OCI-M1 (cell line): ENCODE measurements around the gene SLC5A9.
A peak's percentile ranks its signal among the peaks of the same experiment; 100 is the strongest.
"Not testable (repeated sequence)": the region's sequence is repeated elsewhere in the genome, so short reads cannot be mapped to it uniquely, and the experiment has no call there.

ENCODE experiments used
- DNase-seq: peaks from one replicate; lab custom pipeline; 2025; lab: John Stamatoyannopoulos, UW

SLC5A9 gene

DNA sequence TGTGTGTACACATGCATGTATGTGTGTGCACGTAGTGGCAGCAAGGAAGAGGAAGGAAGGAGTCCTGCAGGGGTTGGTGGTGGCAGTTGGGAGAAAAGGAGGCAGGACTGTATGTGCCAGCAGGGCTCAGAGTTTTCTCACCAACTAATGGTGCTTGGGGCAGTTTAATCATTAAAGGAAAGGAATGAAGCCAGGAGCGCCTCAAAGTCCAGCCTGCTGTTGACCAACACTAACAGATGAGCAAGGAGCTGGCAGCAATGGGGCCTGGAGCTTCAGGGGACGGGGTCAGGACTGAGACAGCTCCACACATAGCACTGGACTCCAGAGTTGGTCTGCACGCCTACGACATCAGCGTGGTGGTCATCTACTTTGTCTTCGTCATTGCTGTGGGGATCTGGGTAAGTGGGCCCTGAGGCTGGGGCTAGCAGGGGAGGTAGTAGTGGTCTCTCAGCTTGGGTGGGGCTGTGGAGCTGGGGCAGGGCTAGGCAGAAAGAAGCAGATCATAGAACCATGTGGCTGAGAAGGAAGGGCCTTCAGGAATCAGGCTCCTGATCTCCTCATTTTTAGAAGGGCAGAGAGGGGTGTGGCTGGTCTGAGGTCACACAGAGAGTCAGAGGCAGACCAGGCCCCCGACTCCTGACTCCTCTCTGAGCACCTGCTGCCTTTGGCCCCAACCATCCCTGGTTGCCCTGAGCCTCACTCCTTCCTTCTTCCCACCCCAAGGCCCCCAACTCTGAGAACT is at the start of gene SLC5A9:
TSS of gene SLC5A9 (plus strand) at position 216 of the 742 bp plus-strand sequence. CDS start at position 237, 21 bp downstream.
- no peak for DNase-seq

DNA sequence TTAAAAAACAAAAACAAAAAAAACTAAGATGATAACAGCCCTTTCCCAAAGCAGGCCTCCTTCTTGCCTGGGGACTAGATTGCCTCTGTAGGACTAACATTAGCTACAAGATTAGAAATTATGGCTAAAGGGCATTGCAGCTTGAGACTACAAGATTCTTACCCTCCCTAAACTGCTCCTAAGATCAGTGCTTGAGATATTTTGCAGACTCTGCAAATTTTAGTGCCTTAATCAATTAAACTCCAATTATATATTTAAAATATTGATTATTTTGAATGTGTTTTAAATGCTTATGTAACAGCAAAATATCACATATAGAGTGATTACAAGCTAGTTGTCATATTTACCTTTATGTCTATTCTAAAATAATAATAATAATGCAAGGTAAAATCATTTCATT is 47.4 kb upstream of the SLC5A9 start:
- no peak for DNase-seq

DNA sequence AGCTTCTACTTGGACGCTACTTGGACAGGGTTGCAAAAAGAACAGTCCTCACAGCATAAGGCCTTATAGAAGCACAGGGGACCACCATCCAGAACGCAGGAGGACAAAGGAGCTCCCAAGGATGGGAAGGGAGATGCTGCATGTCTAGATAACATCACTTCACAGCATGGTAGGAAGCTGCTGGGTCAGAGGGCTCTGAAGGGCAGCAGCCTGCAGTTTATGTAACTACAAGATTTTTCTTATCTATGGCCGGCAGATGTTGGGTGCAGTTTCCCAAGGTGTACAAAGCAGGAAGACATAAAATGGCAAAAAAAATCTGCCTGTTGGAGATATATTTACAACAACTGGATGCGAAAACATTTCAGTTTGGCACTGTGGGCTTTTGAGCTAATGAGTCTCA is 45.3 kb upstream of the SLC5A9 start:
- peak; percentile 50 for DNase-seq

DNA sequence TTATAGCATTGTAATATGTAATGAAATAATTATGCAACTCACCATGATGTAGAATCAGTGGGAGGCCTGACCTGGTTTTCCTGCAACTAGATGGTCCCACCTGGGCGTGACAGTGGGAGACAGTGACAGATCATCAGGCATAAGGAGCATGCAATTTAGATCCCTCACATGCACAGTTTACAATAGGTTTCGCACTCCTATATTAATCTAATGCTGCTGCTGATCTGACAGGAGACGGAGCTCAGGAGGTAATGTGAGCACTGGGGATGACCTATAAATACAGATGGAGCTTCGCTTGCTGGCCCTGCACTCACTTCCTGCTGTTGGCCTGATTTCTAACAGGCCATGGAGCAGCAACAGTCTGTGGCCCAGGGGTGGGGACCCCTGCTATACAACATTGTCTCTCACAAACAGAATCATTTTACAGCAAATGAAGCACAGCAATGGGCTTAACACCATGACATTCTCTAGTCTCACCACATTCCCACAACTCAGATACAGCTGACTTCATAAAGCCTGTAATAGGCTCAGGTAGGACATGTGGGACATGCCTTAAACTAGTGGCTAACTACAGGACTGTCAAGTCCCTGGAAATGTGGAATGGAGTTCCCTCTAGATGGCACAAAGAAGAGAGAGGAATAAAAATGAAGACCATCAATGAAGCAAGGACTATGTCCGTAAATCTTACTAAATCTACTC is 40.7 kb upstream of the SLC5A9 start:
- no peak for DNase-seq

DNA sequence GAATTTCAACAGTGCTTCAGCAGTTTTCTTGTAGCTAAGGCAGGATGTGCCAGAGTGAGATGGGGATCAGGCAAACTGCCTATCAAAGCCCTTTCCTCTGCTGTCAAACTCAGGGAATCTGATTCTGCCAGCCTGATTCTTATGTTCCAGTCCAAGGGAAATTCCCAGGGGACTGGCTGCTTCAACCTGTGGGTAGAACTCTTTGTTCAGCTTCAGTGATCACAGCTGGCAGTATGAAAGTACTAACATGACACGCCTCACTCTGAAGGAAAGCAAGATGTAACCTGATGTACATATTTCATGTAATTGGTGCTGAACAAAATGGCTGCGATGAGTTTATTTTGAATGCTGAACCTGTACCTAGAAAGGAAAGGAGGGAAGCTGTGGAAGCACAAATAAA is 40.1 kb upstream of the SLC5A9 start:
- DNase-seq, result no peak

DNA sequence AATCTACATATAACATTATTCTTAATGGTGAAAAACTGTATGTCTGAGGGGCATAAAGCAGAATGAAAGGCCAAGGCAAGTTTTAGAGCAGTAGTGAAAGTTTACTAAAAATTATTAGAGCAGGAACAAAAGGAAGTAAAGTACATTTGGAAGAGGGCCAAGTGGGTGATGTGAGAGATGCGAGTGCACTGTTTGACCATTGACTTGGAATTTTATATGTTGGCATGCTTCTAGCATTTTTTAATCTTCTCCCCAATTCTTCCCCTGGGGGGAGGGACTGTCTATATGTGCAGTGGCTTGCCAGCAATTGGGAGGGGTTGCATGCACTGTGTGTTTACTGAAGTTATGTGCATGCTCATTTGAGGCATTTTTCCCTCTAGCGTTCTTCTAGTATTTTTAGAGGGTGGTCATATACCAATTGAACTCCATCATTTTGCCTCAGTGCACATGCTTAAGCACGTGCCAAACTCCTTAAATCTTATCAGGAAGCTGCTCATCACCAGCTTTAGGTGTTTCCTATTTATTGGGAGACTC is 36.1 kb upstream of the SLC5A9 start:
- no peak for DNase-seq

DNA sequence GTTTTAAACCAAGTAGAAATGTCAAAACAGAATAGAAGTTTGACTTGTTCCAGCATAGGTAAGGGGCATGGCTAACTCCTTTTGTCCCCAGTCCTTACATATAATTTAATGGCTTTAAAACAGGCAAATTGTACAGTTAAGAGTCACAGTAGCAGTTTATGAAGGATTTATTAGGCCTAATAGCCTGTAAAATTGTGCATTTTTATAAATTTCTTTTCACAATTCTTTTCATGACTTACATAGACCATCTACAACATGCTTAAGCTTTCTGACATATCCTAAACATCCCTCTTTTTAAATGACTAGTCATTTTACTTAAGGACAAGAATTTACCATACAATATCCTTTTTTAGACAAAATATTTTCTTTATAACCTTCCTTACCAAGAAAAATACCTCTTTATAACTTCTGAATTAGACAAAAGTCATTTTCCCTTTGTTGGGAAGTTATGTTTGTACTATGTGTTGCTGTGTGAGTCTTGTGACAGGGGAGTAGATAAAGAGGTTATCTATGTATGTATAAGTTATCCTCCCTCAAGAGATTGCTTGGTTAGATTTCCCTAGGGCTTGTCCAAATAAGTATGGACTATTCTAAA is 34.5 kb upstream of the SLC5A9 start:
- DNase-seq, result no peak

DNA sequence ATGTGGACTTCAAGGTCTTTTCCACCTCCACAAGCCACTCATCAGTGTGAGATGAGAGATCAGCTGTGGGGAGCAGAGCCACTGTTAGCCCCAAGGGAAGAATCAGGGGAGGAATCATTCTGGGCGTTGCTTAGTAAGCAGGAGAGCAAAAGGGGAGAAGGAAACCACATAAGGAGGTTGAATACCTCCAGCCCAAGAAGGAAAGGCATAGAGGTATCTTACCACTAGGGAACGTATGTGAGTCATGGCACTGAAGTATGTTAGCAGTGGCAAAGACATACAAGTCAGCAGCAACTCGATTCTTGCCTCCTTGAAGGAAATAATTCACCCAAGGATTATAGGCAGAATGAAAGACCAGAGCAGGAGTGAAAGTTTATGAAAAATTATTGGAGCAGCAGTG is 31.6 kb upstream of the SLC5A9 start:
- no peak for DNase-seq

DNA sequence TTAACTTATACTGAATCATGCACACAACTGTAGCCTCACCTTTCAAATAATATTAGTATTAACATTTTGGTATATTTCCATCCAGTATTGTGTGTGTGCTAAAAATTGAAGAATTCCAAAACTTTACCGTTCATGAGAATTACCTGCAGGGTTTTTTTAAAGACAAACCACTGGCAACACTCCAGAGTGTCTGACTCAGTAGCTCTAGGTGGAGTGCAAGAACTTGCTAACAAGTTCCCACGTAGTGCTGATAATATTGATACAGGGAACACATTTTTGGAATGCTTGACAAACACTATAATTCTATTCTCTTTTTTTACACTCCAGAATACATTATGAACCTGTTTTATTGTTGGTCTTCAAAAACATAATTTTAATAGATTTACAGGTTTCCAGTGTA is 27.7 kb upstream of the SLC5A9 start:
- DNase-seq, result no peak

DNA sequence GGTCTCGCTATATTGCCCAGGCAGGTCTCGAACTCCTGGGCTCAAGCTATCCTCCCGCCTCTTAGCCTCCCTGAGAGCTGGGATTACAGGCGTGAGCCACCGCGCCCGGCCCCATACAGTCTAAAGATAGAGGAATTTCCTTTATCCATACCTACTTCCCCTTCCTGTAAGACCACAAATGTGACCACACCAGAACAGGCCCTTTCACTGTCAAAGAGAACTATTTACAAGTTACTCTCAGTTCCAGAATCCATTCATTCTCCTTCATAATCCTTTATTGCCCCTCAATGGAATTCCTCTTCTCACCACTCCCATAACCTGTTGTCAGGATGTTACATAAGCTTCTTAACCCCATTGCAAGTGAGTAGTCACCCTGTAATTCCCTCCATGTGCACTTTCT is 26.3 kb upstream of the SLC5A9 start:
- DNase-seq, result peak; percentile 23

DNA sequence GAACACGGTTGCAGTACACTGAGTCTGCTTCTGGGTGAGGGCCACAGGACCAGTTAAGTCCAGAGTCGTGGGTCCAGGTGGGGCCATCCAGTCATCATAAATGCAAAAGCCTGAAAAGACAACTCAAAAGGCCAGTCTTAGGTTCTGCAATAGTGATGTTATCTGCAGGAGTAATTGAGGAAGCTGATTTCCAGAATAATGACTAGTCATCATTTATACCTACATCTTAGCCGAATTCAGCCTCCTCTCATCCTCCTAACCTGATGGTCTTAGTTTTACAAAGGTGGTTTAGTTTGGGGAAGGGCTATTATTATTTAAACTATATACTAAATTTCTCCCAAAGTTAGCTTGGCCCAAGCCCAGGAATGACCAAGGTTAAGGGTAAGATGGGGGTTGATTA is 23.5 kb upstream of the SLC5A9 start:
- DNase-seq, result no peak

DNA sequence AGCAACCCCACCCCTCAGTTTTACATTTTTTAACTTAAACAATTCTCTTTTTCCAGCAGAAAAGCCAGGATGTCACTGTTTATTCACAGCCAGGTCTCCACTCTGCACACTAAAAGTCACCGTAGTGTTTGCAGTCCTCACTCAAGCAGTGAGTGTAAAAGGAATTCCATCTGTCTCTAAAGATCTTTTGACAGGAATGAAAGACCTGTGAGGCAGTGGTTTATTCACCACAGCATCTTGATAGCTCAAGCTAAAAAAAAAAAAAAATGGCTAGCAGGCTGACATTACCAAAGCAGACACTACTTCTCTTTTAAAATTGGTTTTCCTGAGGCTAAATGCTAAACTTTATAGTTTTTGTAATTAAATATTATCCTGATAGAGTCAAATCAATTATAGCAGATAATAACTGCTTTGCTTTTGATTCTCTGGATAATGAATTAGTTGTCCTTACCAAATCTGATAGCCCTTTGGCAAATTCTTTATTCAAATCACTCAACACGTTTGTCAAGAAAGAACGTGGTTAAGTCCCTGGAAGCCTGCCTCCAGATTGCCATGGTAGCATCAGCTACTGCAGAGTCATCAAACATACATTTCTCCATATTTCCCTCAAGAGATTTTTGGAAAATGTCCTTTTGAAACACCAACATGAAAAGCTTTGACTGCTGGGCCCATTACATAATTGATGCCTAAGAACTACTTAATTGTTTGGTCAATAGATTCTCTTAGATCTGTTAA is 22.2 kb upstream of the SLC5A9 start:
- no peak for DNase-seq

DNA sequence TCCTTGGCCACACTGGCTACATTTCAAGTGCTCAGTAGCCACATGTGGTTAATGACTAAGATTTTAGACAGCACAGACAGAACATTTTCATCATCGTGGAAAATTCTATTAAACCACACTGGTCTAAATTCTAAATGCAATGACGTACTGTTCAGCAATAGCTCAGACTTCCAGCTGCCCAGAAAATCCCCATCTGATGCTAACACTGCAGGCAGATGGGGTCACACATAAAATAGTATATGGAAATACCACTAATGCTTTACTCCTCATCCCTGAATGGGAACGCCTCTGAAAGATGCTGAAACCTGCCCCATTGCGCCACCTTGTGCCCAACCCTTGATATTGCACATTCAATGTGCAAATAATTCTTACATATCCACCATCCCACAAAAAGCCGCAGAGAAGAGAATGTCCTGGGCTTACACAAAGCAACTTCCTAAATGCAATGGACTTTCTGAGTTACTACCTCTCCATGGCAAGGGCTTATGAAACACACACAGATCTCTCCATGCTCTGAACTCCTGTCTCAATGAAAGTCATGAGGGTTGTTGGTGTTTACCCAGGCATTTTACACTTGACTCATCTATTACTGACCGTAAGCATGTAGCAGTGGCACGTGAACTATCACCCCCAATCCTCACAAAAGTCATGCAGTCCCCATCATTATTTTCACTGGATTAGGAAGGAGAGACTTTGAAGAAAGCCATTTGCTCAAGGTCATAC is 20.3 kb upstream of the SLC5A9 start:
- peak; percentile 66 for DNase-seq

DNA sequence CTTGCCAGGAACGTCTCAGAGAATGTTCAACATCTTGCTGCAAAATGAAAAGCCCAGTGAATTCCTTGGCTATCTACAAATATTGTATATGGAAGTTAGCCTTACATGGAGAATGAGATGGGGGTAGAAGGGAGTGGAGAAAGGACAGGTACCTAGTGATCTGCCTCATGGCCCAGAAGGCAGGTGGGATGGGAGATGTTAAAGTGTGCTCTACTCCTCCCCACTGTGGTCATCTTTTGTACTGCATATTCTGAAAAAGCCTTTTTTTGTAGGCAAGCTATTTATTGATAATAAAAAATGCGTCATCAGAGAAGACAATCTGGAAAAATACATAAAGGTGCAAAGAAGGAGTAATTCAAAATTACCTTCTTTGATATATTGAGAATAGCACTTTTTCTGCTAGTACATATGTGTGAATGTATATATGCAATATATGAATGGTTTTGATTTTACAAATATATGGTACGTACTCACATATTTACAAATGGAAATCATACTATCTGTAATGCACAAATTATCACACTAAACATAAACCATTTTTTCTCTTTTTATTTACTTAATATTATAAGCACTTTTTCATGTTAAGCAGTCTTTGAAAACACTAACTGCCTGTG is 19.1 kb upstream of the SLC5A9 start:
- DNase-seq, result peak; percentile 42

DNA sequence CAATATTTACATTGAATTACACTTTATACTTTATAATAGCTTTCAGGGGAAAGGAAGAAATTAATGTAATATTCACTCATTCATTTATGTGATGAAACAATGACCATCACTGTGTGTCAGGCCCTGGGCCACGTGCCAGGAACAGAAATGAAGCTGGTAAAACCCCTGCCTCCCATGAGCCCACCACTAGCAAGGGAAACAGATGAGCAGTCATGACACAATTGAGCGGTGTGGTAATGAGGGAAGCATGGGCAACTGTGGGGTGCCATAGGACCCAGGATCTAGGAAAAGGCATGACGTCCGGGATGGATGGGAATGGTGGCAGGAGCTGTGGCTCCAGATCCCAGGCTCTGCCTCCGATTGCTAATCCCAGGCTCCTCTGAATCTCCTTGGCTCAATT is 17.0 kb upstream of the SLC5A9 start:
- DNase-seq, result no peak

DNA sequence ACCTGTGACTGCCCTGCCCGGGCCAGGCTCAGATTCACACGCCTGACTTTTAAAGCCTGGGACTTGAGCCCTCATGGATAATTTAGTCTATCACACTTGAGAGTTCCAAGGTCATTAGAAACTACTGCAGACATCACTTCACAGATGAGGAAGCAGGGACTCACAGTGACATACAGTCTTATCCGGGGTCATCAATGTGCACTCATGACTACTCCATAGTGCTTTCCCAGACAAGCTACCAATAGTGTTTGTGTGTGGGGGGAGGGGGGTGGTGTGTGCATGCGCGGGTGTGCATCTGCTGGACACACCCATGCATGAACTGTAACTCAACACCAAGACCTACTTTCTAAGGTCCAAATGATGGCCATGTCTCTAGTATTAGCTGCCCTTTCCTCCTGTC is 16.1 kb upstream of the SLC5A9 start:
- no peak for DNase-seq

DNA sequence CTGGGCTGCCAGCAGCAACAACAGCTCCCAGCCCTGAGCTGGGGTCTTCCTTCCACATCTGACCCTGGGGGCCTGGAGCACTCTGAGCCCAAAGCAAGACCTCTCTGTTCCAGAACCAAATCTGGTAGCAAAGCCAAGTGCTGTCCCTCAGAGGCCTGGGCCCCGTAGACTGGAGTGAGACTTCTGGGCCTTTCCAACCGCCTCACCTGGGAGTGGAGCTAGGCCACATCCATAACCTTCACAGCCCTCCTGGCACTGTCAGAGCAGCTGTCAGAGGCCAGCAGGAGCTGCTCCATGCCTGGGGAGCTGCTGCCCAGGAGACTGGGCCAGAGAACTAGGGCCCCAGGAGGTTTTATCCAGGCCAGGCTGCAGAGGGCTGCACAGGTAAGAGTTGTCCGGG is 15.4 kb upstream of the SLC5A9 start:
- DNase-seq, result no peak

DNA sequence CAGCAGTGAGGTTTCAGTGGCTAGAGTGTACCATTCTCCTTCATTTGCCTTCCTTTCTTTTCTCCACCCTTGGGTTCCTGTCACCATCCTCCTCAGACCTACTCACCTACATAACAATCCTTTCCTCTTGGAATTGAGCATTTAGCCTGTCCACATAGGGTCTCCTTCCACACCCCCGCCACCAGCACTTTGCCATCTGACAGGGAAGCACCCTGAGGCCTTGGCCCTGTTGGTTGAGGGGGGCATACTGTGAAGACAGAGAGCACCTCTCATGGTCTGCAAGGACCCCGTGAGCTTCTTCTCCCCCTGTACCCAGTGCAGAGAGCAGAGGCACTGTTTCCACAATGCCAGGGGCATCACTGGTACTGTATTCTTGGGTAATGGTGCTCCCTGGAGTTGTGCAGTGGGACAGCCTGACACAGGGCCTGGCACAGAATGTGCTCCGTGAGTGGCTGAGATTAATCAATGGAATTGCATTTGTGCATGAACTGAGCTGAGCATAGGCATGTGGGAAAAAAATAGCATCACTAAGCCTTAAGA is 14.9 kb upstream of the SLC5A9 start:
- no peak for DNase-seq

DNA sequence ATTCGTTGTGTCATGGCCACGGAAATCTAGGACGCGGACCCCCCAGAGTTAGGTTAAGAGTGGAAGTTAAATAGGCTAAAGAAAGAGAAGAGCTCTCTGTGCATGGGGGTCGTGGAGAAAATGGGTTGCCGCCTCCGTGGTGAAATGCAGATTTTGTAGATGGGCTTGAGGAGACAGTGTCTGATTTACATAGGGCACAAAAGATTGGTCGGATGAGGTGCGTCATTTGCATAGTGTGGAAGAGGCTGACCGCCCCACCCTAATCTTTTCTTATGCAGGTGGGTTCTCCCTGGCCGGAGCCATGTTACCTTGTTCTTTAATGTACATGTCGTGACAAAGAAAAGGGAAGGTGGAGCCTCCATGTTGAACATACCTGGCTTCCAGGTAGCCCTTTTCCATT is 14.3 kb upstream of the SLC5A9 start:
- no peak for DNase-seq

DNA sequence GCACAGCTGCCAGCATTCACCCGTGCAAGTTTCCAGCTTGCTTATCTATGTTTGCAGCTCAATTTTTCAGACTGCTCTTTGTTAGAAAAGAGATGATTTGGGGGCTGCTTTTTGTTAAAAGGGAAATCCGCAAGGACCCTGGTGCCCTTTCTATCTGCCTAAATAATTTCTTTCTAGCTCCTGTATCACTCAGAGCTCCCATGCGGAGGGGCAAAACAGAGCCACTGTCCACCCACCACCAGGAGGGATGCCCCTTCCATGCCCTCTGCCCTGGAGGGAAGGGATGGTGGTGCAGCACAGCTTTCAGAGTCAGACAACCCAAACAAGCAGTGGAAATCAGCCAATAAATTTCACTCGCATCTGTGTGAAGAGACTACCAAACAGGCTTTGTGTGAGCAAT is 13.9 kb upstream of the SLC5A9 start:
- DNase-seq, result no peak

DNA sequence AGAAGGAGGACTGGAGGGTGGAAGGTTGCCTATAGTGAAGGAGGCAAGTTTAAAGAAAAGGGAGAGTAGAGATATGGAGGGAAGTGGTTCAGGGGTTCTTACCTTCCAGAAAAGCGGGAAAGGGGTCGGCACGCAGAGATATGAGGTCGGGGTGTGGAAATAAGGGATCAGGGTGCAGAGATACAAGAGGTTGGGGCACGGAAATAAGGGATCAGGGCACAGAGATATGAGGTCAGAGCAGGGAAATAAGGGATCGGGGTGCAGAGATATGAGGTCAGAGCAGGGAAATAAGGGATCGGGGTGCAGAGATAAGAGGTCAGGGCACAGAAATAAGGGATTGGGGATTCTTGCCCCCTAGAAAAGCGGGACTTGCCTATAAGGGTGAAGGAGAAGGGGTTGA is 9.1 kb upstream of the SLC5A9 start:
- not testable (repeated sequence) for DNase-seq
